ENCODE data around the gene NFKBIA.
"Not testable (repeated sequence)": the region's sequence is repeated elsewhere in the genome, so short reads cannot be mapped to it uniquely, and the experiment has no call there.

The NFKBIA gene

DNA sequence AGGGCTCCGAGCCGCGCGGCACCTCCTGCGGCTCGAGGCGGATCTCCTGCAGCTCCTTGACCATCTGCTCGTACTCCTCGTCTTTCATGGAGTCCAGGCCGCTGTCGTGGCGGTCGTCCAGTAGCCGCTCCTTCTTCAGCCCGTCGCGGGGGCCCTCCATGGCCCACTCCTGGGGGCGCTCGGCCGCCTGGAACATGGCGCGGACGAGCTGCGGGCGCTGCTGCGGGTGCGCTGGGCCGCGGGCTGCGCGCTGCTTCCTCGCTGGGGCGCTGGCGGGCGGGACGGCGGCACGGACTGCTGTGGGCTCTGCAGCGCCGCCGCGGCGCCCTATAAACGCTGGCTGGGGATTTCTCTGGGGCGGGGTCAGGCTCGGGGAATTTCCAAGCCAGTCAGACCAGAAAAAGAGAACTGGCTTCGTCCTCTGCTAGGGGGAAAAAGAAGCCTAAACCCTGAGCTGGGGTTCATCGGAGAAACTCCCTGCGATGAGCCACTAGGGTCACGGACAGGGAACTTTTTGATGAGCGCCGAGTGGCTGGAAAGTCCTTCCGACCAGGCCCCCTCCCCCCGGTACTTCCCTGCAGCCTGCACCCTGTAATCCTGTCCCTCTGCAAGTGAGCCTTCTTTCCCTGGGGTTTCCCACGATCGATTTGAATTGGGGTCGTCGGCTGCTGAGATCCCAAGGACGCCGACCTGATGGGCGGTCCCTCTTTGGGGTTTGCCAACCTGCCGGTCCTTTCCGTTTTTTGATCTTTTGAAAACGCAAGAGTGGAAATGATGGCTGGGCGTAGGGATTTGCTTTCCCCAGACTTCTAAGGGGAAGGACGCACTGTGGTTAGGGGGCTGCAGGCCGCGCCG is at the start of gene NFKBIA:
NFKBIA (minus strand) TSS at position 301 of the 855 bp plus-strand sequence; CDS start at position 196, 105 bp downstream.
- DNase-seq: peak; percentile 89

GRCh38 chr14:35446450-35446849 is 41.9 kb upstream of the NFKBIA start:
- no peak for DNase-seq

DNA sequence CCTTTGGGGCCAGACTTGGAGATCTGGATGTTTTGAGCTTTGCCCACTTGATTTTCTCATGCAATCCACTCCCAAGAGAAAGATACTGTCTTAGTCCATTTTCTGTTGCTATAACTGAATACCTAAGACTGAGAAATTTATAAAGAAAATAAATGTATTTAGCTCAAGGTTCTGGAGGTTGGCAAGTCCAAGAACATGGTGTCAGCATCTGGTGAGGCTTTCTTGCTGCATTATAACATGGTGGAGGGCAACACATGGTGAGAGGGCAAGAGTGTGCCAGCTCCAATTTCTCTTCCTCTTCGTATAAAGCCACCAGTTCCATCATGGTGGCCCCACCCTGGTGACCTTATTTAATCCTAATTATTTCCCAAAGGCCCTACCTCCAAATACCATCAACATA is 39.6 kb upstream of the NFKBIA start:
- DNase-seq: no peak

- no peak for DNase-seq
These were observed 36.6 kb upstream of the NFKBIA start for GRCh38 chr14:35441160-35441559.

DNA sequence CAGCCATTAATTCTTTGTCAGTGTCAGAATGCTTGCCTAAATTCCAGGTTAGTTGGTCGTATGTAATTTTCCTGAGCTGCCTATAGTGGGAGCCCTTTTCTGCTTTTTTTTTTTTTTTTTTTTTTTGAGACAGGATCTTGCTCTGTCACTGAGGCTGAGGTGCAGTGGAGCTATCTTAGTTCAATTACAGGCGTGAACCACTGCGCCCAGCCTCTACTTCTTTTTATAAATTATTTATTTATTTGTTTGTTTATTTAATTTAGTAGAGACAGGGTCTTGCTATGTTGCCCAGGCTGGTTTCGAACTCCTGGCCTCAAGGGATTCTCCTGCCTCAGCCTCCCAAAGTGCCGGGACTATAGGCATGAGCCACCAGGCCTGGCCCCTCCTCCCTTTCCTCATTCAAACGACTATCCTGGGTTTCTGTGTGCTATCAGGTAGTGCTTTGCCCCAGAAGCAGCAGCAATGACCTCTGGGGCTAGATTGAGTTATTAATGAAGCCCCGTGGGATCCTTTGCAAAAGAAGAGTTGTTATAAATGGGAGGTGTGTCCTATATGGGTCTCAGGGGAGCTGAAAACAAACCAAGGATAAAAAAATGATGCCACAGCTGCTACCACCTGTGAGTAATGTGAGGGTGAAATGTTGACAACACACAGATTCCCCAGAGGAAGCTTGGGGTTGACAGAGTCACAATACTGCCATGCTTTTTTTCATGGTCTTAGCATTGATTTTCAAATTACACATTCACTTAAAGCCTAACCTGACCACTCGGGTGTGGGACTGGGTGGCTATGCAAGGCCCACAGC is 34.6 kb upstream of the NFKBIA start:
- DNase-seq: no peak

DNA sequence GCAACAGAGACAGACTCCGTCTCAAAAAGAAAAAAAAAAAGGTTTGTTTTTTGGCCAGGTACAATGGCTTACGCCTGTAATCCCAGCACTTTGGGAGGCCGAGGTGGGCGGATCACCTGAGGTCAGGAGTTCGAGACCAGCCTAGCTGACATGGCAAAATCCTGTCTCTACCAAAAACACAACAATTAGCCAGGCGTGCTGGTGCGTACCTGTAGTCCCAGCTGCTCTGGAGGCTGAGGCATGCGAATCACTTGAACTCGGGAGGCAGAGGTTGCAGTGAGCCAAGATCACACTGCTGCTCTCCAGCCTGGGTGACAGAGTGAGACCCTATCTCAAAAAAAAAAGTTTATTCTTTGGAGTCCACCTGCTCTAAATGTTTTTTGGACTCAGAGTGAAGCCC is 33.9 kb upstream of the NFKBIA start:
- not testable (repeated sequence) for DNase-seq

GRCh38 chr14:35435177-35435576 is 30.6 kb upstream of the NFKBIA start:
- peak; percentile 14 for DNase-seq

- no peak for DNase-seq
These were observed 29.3 kb upstream of the NFKBIA start for GRCh38 chr14:35433826-35434225.

DNA sequence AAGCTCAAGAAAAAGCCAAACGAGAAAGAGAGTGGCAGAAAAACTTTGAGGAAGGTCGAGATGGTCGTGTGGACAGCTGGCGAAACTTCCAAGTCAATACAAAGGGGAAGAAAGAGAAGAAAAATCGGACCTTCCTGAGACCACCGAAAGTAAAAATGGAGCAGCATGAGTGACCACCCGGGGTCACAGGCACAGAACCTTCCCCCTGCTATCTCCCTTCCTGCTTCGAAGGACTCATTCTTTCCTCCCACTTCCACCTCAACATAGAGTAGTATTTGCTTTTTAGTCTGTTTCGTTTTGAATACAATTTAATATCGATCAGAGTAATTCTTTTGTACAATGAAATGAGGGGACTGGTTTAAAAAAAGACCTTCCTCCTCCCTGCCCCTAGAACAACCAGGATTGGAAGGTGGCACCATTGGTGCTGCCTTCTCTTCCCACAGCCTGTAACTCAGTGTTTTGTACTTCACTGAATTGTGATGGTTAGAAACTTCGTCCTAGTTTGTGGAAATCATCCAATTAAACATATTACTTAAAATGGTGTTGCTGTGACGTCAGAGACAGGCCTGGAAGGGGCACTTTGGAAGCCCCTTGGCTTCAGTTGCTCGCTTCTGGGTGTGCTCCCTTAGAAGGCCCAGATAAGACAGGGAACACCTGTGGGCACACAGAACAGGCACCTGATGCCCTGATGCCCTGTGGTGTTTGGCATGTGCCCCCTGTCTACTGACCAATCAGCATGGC is 26.1 kb upstream of the NFKBIA start:
- no peak for DNase-seq

DNA sequence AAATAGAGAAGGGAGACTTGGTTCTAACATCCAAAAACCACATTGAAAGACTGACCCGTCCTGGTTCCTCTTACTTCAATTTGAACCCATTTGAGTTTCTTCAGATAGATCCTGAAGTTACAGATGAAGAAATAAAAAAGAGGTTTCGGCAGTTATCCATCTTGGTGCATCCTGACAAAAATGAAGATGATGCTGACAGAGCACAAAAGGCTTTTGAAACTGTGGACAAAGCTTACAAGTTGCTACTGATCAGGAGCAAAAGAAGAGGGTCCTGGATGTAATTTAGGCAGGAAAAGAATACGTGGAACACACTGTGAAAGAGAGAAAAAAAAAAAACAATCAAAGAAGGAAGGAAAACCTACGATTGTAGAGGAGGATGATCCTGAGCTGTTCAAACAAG is 25.4 kb upstream of the NFKBIA start:
- DNase-seq: no peak

GRCh38 chr14:35425850-35426249 is 21.3 kb upstream of the NFKBIA start:
- DNase-seq: no peak

DNA sequence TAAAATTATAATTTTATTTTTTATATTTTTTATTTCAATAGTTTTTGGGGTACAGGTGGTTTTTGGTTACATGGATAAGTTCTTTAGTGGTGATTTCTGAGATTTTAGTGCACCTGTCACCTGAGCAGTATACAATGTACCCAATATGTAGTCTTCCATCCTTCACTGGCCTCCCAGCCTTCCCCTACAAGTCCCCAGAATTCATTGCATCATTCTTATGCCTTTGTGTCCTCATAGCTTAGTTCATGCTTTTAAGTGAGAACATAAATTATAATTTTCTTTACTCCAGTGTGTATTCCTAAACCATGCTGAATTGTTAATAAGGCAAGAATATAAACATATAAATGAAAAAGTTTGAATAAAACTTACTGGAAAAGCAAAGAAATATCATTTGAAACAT is 19.1 kb upstream of the NFKBIA start:
- no peak for DNase-seq

DNA sequence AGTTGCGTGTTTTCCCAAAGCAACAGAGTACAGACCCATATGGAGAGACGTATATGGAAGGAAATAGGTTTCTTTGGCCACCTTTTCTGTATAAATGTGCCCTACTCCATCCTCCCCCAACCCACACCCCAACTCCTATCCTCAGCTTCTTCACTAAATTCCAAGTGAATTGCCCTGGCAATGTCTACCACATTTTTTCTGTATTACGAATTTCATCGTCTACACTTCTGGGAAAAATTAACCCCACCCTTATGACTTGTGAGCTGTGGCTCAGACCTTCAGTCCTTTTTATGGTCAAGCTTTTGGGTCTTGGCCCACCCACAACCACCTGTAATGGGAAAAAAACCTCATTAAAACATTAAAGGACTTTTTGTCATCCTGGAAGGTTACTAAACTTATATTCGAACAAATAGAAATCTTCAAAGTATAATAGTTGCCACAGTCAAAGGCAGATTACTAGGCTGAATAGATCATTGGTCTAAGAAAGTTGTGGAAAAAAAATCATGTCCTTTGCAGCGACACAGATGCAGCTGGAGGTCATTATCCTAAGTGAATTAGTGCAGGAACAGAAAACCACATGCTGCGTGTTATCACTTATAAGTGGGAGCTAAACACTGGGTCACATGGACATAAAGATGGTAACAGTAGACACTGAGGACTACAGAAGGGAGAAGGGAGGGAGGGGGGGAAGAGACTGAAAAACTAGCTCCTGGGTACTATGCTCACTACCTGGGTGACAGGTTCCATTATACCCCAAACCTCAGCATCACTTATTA is 15.7 kb upstream of the NFKBIA start:
- DNase-seq: peak; percentile 82

- DNase-seq: peak; percentile 65
These were observed 14.9 kb upstream of the NFKBIA start for GRCh38 chr14:35419429-35419841.

- no peak for DNase-seq
These were observed 13.5 kb upstream of the NFKBIA start for GRCh38 chr14:35418093-35418492.

GRCh38 chr14:35416108-35416750 is 11.7 kb upstream of the NFKBIA start:
- peak; percentile 30 for DNase-seq

DNA sequence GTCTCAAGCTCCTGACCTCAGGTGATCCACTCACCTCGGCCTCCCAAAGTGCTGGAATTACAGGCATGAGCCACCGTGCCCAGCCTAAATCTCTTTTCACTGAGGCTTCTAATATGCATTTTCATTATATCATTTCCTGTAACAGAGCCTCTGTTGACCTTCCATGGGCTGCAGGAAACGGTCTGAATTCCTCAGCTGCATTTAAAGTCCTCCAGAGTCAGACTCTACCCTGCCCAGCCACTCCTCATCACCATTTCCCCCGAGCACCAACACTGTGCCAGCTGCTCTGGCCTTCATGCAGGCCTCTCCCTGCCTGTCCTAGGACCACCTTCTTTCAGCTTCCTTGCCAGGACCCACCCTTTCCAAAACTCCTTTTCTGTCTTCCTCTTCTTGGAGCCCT is 9.8 kb upstream of the NFKBIA start:
- peak; percentile 48 for DNase-seq

GRCh38 chr14:35412272-35413056 is 7.9 kb upstream of the NFKBIA start:
- DNase-seq: no peak

- no peak for DNase-seq
These were observed 6.3 kb upstream of the NFKBIA start for GRCh38 chr14:35410858-35411257.

GRCh38 chr14:35409595-35409994 is 5.0 kb upstream of the NFKBIA start:
- no peak for DNase-seq

- DNase-seq: no peak
These were observed 3.5 kb upstream of the NFKBIA start for GRCh38 chr14:35408026-35408425.

Data from fibroblast of skin of right biceps (primary cell).